GM18507 (cell line): ENCODE measurements around the gene ICAM1.

Source experiments
- DNase-seq: peaks from one replicate; pipeline ENCODE4 v3.0.0; 2011; ENCODE audit warnings: low read depth; ENCODE audit not compliant: insufficient read length; ENCODE audit errors: extremely low spot score
- FAIRE-seq: peaks from 2 replicates; lab custom pipeline; 2011; peaks lifted over from hg19 to GRCh38; lab: Jason Lieb, UNC

Gene ICAM1

GRCh38 chr19:10290357-10290875 lies 19.5 kb downstream of the ICAM1 start:
- no peak for FAIRE-seq

DNA sequence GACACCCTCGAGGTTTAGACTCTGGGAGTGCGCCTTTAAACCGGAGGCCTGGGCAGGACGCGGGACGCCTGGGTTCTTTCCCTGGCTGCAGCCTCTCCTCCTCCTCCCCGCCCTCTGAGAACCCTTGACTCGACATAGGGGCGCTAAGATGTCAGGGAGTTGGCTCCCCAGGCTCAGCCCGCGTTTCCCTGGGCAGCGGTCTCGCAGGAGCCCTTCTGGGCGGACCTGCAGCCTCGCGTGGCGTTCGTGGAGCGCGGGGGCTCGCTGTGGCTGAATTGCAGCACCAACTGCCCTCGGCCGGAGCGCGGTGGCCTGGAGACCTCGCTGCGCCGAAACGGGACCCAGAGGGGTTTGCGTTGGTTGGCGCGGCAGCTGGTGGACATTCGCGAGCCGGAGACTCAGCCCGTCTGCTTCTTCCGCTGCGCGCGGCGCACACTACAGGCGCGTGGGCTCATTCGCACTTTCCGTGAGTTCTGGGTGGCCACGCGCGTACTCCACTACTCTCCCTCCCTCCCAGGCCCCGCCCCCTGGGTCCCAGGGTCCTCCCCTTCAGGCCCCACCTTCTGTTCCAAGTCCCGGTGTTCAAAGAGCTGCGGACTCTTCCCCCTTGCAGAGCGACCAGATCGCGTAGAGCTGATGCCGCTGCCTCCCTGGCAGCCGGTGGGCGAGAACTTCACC lies 20.1 kb downstream of the ICAM1 start:
- no peak for DNase-seq
- FAIRE-seq: peak; percentile 29

More at GRCh38 chr19:10290357-10290875, 19.5 kb downstream of the ICAM1 start:
- DNase-seq: no peak

- no peak for DNase-seq
These were observed 20.8 kb downstream of the ICAM1 start for GRCh38 chr19:10291554-10292205.

DNA sequence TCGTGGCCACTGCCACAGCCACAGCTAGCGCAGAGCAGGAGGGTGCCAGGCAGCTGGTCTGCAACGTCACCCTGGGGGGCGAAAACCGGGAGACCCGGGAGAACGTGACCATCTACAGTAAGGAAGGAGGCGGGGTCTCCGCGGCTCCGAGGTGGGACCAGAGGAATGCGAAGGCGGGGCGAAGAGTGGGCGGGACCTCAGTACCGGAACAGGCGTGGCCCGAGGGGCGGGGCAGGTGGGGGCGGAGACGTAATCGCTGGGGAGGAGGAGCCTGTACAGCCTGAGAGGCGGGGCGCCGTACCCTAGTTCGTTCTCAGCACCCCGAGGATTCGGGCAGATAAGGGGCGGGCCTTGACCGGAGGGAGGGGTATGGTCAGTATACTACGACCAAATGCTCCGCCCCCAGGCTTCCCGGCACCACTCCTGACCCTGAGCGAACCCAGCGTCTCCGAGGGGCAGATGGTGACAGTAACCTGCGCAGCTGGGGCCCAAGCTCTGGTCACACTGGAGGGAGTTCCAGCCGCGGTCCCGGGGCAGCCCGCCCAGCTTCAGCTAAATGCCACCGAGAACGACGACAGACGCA lies 21.4 kb downstream of the ICAM1 start:
- FAIRE-seq (peak; percentile 83), DNase-seq (peak; percentile 81)

More at GRCh38 chr19:10291554-10292205, 20.8 kb downstream of the ICAM1 start:
- FAIRE-seq: no peak

DNA sequence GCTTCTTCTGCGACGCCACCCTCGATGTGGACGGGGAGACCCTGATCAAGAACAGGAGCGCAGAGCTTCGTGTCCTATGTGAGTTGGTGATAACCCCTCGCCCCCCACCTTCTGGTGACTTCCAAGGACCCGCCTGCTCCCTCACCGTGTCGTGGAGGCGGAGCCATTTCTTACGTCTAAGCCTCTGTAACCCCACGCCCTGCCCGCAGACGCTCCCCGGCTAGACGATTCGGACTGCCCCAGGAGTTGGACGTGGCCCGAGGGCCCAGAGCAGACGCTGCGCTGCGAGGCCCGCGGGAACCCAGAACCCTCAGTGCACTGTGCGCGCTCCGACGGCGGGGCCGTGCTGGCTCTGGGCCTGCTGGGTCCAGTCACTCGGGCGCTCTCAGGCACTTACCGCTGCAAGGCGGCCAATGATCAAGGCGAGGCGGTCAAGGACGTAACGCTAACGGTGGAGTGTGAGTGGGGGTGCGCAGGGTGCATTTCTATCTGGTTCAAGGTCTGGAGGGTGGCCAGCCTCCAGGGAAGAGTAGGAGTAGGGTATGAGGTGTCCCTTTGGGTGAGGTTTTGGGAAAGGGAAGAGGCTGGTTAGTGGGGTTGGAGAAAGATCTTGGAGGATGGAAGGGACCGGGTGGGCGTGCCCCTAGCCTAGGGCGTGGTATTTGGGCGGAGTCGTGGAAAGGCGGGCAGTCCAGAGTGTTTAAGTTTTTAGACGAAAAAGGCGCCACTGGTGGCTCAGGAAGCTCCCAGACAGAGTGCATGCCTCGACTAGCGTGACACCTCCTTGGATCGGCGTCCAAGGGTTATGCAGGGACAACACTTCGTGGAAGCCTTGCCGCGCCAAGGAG lies 22.1 kb downstream of the ICAM1 start:
- DNase-seq: no peak
- no peak for FAIRE-seq

- FAIRE-seq: no peak
- DNase-seq: no peak
These were observed 22.9 kb downstream of the ICAM1 start for GRCh38 chr19:10293637-10294367.

GRCh38 chr19:10294368-10294697 lies 23.4 kb downstream of the ICAM1 start:
- FAIRE-seq: no peak
- no peak for DNase-seq

GRCh38 chr19:10295305-10295846 lies 24.5 kb downstream of the ICAM1 start:
- peak; percentile 73 for FAIRE-seq
- DNase-seq: no peak

DNA sequence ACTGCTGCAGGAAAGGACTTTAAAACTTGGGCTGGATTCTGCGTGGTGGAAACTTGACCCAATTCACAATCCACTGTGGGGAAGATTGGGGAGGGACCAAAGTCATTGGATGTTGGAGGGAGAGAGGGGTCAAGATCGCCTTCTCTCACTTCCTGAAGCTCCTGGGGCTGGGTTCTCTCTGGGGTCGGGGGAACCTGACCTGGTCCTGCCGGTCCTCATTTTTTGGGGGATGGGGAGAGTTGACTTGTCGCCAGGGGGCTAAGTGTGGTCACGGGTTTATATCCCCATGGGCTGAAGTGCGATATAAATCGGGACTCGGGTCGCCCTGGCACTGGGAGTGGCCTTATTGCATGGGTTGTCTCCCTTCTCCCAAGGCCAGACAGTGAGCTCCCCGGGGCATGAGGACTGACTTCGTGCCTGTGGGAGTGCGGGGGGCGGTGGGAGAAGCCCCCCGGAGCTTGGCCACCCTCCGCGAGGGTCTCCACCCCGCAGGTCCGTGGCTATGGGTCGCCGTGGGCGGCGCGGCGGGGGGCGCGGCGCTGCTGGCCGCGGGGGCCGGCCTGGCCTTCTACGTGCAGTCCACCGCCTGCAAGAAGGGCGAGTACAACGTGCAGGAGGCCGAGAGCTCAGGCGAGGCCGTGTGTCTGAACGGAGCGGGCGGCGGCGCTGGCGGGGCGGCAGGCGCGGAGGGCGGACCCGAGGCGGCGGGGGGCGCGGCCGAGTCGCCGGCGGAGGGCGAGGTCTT lies 25.1 kb downstream of the ICAM1 start:
- DNase-seq: no peak

DNA sequence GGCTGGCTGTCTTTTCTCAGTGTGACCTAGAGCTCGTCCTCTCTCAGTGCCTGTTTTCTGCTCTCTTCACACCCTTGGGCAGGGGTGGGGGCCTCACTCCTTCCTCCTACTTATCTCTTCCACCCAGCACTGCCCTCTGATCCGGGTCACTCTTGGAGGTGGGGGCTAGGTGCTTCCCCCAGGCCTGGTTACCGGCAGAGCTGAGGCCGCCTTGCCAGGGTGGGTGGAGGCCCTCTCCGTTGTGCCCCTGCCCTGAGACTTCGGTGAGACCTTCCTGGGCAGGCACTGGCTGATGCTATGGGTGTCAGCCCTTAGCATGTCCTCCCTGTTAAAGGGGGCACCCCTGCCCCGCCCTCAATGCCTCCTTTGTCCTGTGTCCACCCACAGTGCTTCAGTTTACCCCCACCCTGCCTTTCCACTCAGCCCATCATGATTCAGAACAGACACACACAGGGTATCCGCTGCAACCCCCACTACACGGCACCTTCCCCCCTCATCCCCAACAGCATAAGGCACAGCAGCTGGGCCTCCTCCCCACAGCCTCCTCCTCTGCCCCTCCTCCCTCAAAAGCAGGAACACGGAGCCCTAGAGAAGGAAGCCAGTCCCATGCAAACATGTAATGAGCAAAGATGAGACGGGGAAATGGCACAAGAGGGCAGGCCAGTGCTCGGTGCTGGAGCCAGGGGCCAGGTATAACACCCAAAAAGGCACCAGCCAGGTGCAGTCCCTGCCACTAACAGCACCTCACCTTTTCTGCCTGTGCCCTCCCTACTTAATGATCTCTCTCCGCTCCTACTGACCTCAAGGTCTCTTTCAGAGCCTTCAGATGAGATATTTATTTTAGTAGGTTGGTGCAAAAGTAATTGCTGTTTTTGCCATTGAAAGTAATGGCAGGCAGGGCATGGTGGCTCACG lies 28.9 kb downstream of the ICAM1 start:
- DNase-seq (no peak), FAIRE-seq (no peak)

More for the DNA sequence above, 25.1 kb downstream of the ICAM1 start:
- FAIRE-seq: no peak

GRCh38 chr19:10305139-10305806 lies 34.4 kb downstream of the ICAM1 start:
- DNase-seq (no peak), FAIRE-seq (no peak)

DNA sequence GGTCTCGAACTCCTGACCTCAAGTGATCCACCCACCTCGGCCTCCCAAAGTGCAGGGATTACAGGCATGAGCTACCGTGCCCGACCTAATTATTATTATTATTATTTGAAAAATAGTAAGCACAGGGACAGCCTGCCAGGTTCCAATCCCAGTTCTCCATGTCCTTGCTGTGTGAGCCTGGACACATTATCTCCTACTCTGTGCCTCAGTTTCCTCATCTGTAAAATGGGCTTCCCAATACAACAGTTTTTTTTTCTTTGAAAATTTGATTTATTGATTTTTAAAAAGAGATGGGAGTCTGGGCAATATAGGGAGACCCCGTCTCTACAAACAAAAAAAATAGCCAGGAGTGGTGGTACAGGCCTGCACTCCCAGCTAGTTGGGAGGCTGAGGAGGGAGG lies 35.4 kb downstream of the ICAM1 start:
- DNase-seq (no peak), FAIRE-seq (no peak)

DNA sequence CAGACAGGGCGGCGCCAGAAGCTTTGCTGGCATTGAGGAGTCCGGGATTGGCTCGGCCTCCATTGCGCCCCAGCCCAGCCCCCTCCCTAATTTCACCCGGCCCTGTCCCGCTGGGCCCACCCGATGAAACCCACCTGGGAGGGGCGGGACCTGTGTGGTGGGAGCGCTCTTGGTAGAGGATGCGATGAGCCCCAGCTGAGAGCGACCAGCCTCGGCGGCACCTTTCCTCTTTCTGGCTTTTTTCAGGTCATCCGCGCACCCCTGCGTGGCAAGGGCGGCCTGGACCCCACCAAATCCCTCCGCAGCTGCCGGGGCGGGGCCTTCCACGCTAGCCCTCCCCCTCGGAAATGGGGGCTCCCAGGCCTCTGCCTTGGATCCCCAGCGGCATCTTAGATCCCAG lies 38.5 kb downstream of the ICAM1 start, which contains the start of gene ZGLP1:
TSS of gene ZGLP1 (minus strand) at position 393 of the 400 bp plus-strand sequence.
- FAIRE-seq (no peak), DNase-seq (no peak)

- DNase-seq: peak; percentile 93
- FAIRE-seq: peak; percentile 93
These were observed 44.7 kb downstream of the ICAM1 start, which contains the start of gene FDX2 for GRCh38 chr19:10315335-10316214. Gene FDX2, minus strand, starts transcription at chr19:10316015. Its CDS starts 19 bp downstream, at chr19:10315996.

- no peak for FAIRE-seq
- DNase-seq: no peak
These were observed 45.5 kb downstream of the ICAM1 start for GRCh38 chr19:10316229-10317044.
